PC-9 (cell line): ENCODE data around the gene TNIK. TPM values are rescaled to one million over a fixed set of nuclear protein-coding genes. Genes with fewer than 3 reads are reported as not detected.

Source experiments
- BruUV-seq: library from RNA; stranded (reverse); fragments of 400-500 nt; replicated peaks from 2 replicates; lab custom pipeline; 2021; lab: Mats Ljungman, UMichigan
- CTCF ChIA-PET: fragments of 300-600 bp; sonication (Branson Sonifier 250); formaldehyde crosslinking; loops from one replicate; lab custom pipeline; 2022; ENCODE audit warnings: antibody characterized with exemption; lab: Charles Lee
- POLR2A ChIA-PET: fragments of 300-600 bp; sonication (Branson Sonifier 250); formaldehyde crosslinking; loops from one replicate; lab custom pipeline; 2022; ENCODE audit warnings: antibody characterized with exemption; ENCODE audit not compliant: unreplicated experiment; lab: Charles Lee
- DNase-seq, 2 experiments: peaks; one replicate each; pipeline versions ENCODE4 v3.0.0 to v3.0.0-alpha.2; 2015 to 2022; ENCODE audit warnings: mixed read lengths in 1 of 2
- H2AFZ ChIP-seq: fragments of 200-600 bp; sonication (generic); 2 replicates; pipeline ENCODE4 v1.8.1; 2017; ENCODE audit warnings: antibody characterized with exemption
- H3F3A ChIP-seq: fragments of 200-600 bp; sonication (generic); 2 replicates; pipeline ENCODE4 v1.8.1; 2017; ENCODE audit warnings: antibody characterized with exemption, mild to moderate bottlenecking, low read depth; ENCODE audit not compliant: insufficient read depth
- H3K27ac ChIP-seq: fragments of 200-600 bp; sonication (generic); 2 replicates; pipeline ENCODE4 v1.6.1; 2016; ENCODE audit warnings: mixed run types
- H3K27me3 ChIP-seq: fragments of 200-600 bp; sonication (generic); 2 replicates; pipeline ENCODE4 v1.6.1; 2016; ENCODE audit warnings: low read depth, mixed run types; ENCODE audit not compliant: insufficient read depth
- H3K36me3 ChIP-seq: fragments of 200-600 bp; sonication (generic); 2 replicates; pipeline ENCODE4 v1.6.1; 2016; ENCODE audit warnings: low read depth, mixed run types
- H3K4me1 ChIP-seq: fragments of 200-600 bp; sonication (generic); replicated peaks from 2 replicates; pipeline ENCODE4 v1.6.1; 2016; ENCODE audit warnings: mixed run types; ENCODE audit not compliant: insufficient read depth
- H3K4me2 ChIP-seq: fragments of 200-600 bp; sonication (generic); 2 replicates; pipeline ENCODE4 v1.6.1; 2017; ENCODE audit warnings: mixed run types
- H3K4me3 ChIP-seq: fragments of 200-600 bp; sonication (generic); 2 replicates; pipeline ENCODE4 v1.6.1; 2016; ENCODE audit warnings: mixed run types
- H3K79me2 ChIP-seq: fragments of 200-600 bp; sonication (generic); 2 replicates; pipeline ENCODE4 v1.6.1; 2017; ENCODE audit warnings: low read depth, mixed run types
- H3K9me2 ChIP-seq: fragments of 200-600 bp; sonication (generic); 2 replicates; pipeline ENCODE4 v1.8.1; 2017; ENCODE audit warnings: mild to moderate bottlenecking; ENCODE audit not compliant: insufficient read depth
- H3K9me3 ChIP-seq: fragments of 200-600 bp; sonication (generic); 2 replicates; pipeline ENCODE4 v1.8.1; 2016; ENCODE audit warnings: low read depth; ENCODE audit not compliant: insufficient read depth
- H4K20me1 ChIP-seq: fragments of 200-600 bp; sonication (generic); 2 replicates; pipeline ENCODE4 v1.8.1; 2017; ENCODE audit not compliant: insufficient read depth
- CTCF ChIP-seq: fragments of 200-600 bp; sonication (generic); conservative IDR thresholded peaks from 2 replicates; pipeline ENCODE4 v1.6.1; 2017; ENCODE audit warnings: mixed run types, antibody characterized with exemption, mild to moderate bottlenecking, moderate library complexity
- EZH2 ChIP-seq: fragments of 200-600 bp; sonication (generic); IDR thresholded peaks from 2 replicates; pipeline ENCODE4 v1.8.0; 2017; ENCODE audit warnings: antibody characterized with exemption, low read depth
- intact Hi-C: fragments of 100-400 bp; cut with micrococcal nuclease; formaldehyde crosslinking; loops from one replicate; pipeline ENCODE4 v1.10.0; 2022; ENCODE audit not compliant: unreplicated experiment
- total RNA-seq: library from RNA; stranded (reverse); gene quantifications from 2 replicates; pipeline ENCODE4 v1.2.3, GENCODE V29; 2021

TNIK gene
- total RNA-seq, 1 experiment from 2014 or later: 30.7 TPM

- H2AFZ ChIP-seq: no peak overlapping the region
- no peaks in the 10 kb centered on the region for H4K20me1 ChIP-seq
- no peaks in the 10 kb centered on the region for H3K9me2 ChIP-seq
- intact Hi-C loops: no loop called here
- no peaks in the 10 kb centered on the region for H3K27me3 ChIP-seq
- H3K4me1 ChIP-seq: peaks cover 7% of the 10 kb centered on the region
- no peaks in the 10 kb centered on the region; the same call in 1 of the 2 replicates for H3K9me3 ChIP-seq
- no TSS peak for BruUV-seq
- ChIA-PET CTCF (no interaction called here), POLR2A (no interaction called here)
- no peak for DNase-seq
- H3K36me3 ChIP-seq: peaks cover 13% of the 10 kb centered on the region
- H3K4me3 ChIP-seq: no peak overlapping the region
- no peaks in the 10 kb centered on the region for H3K79me2 ChIP-seq
- H3K27ac ChIP-seq: no peak overlapping the region
- no peak for TF ChIP-seq CTCF
- TF ChIP-seq EZH2: no peak
- no peaks in the 10 kb centered on the region for H3F3A ChIP-seq
- H3K4me2 ChIP-seq: no peak overlapping the region
Observed at GRCh38 chr3:171175741-171176234, 284.4 kb downstream of the TNIK start.

DNA sequence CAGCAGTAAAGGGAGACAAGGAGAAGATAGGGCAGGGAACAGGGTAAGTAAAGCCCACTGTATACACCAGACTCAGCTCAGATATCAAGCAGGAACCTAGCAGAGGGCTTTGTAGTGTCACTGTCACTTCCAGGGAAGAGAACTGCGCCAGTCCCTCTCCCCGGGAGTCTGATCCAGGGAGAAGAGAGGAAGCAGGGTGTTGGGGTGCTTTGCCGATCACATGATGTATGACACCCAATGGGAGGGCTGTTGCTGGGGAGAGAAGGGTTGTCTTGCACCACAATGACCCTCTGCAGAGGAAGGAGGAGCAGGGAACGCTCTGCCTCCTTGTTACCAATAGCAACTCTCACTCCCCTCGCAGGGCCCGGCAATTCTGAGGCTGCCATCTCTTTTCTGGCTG, 286.5 kb downstream of the TNIK start:
- H3K4me2 ChIP-seq: no peak overlapping the region
- no peaks in the 10 kb centered on the region for H3K9me2 ChIP-seq
- no peaks in the 10 kb centered on the region for H4K20me1 ChIP-seq
- H3K27ac ChIP-seq: no peak overlapping the region
- no peak overlapping the region for H2AFZ ChIP-seq
- no TSS peak for BruUV-seq
- DNase-seq: no peak
- intact Hi-C loops: no loop called here
- TF ChIP-seq CTCF (no peak), EZH2 (no peak)
- H3K9me3 ChIP-seq: no peaks in the 10 kb centered on the region
- CTCF ChIA-PET: no interaction called here
- no peaks in the 10 kb centered on the region for H3K79me2 ChIP-seq
- H3K4me3 ChIP-seq: no peak overlapping the region
- H3K27me3 ChIP-seq: no peaks in the 10 kb centered on the region
- no peaks in the 10 kb centered on the region for H3F3A ChIP-seq
- peaks cover 13% of the 10 kb centered on the region for H3K36me3 ChIP-seq
- POLR2A ChIA-PET: no interaction called here
- peaks cover 3% of the 10 kb centered on the region for H3K4me1 ChIP-seq

DNA sequence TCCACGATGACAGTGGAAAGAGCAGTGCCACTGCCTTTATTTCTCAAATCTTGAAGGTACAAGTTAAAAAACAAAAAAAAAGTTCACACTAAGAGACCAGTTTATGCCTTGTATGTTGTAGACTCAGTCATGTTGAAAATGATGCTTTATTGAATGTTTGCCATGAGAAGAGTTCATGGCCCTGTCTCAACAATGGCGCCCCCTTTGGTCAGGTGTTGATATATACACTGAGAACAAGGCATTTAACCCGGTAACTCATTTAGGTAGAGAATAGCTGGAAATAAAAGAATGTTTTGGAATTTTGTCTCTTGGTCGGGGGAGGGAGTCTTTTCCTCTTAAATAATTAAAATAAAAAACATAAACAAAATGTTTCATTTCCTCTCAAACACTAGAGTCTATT, 288.1 kb downstream of the TNIK start:
- Histone ChIP-seq H2AFZ (no peak overlapping the region), H3K36me3 (peaks cover 7% of the 10 kb centered on the region), H3K9me2 (no peaks in the 10 kb centered on the region), H3K79me2 (no peaks in the 10 kb centered on the region), H4K20me1 (no peaks in the 10 kb centered on the region), H3K4me1 (no peaks in the 10 kb centered on the region), H3K27ac (no peak overlapping the region), H3K27me3 (no peaks in the 10 kb centered on the region), H3K9me3 (no peaks in the 10 kb centered on the region), H3K4me3 (no peak overlapping the region), H3F3A (no peaks in the 10 kb centered on the region), H3K4me2 (no peak overlapping the region)
- TF ChIP-seq EZH2 (no peak), CTCF (peak; percentile 64)
- POLR2A ChIA-PET: interaction anchor here (0.6 kb wide), 1 partner anchor 42 kb away, joined by 4 read pairs; no protein-coding TSS in a partner anchor
- CTCF ChIA-PET: no interaction called here
- no TSS peak for BruUV-seq
- intact Hi-C loops: no loop called here
- DNase-seq: no peak
